Measurements from ENCODE around the gene IL9R.

DNA sequence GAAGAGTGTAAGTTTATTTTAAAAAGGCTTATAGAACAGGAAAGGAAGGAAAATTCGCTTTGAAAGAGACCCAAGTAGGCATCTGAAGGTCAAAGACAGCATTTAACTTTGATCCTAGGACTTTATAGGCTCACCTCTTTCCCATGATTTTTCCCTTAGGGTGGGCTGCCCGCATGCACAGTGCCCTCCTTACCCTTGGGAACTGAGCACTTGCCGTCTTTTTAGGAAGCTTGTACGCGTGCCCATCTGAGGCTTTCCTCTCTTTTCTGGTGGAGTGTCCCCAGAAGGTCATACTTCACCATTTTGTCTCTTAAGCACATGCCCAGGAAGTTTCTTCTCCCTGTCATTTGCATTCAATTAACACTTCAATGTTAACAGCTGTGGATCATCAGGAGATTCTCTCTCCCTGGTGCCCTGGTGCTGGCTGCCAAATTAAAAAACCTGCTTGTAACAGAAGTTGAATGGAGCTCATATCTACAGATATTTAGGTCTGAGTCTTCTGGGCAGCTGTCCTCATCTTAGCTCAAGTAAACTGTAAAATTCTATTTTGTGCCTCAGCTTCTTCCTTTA lies 38.4 kb upstream of the IL9R start:
- TF ChIP-seq, protein P1, sequence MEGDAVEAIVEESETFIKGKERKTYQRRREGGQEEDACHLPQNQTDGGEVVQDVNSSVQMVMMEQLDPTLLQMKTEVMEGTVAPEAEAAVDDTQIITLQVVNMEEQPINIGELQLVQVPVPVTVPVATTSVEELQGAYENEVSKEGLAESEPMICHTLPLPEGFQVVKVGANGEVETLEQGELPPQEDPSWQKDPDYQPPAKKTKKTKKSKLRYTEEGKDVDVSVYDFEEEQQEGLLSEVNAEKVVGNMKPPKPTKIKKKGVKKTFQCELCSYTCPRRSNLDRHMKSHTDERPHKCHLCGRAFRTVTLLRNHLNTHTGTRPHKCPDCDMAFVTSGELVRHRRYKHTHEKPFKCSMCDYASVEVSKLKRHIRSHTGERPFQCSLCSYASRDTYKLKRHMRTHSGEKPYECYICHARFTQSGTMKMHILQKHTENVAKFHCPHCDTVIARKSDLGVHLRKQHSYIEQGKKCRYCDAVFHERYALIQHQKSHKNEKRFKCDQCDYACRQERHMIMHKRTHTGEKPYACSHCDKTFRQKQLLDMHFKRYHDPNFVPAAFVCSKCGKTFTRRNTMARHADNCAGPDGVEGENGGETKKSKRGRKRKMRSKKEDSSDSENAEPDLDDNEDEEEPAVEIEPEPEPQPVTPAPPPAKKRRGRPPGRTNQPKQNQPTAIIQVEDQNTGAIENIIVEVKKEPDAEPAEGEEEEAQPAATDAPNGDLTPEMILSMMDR (IDR thresholded peaks at IDR 0.05), result no peak
- TF ChIP-seq SIN3A (IDR thresholded peaks at IDR 0.05; ENCODE audit: borderline replicate concordance, insufficient read depth, low read depth, low read length) (no peak), POLR2AphosphoS5 (IDR thresholded peaks at IDR 0.05; ENCODE audit: low read depth, low read length) (no peak)
- TF ChIP-seq, protein P2, sequence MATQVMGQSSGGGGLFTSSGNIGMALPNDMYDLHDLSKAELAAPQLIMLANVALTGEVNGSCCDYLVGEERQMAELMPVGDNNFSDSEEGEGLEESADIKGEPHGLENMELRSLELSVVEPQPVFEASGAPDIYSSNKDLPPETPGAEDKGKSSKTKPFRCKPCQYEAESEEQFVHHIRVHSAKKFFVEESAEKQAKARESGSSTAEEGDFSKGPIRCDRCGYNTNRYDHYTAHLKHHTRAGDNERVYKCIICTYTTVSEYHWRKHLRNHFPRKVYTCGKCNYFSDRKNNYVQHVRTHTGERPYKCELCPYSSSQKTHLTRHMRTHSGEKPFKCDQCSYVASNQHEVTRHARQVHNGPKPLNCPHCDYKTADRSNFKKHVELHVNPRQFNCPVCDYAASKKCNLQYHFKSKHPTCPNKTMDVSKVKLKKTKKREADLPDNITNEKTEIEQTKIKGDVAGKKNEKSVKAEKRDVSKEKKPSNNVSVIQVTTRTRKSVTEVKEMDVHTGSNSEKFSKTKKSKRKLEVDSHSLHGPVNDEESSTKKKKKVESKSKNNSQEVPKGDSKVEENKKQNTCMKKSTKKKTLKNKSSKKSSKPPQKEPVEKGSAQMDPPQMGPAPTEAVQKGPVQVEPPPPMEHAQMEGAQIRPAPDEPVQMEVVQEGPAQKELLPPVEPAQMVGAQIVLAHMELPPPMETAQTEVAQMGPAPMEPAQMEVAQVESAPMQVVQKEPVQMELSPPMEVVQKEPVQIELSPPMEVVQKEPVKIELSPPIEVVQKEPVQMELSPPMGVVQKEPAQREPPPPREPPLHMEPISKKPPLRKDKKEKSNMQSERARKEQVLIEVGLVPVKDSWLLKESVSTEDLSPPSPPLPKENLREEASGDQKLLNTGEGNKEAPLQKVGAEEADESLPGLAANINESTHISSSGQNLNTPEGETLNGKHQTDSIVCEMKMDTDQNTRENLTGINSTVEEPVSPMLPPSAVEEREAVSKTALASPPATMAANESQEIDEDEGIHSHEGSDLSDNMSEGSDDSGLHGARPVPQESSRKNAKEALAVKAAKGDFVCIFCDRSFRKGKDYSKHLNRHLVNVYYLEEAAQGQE (IDR thresholded peaks at IDR 0.05; ENCODE audit: insufficient read depth in 1 of 2, low read depth in 2 of 2, low read length in 1 of 2), result no peak
